ENCODE results near the gene SLC12A4.
"Not testable (repeated sequence)": the region's sequence is repeated elsewhere in the genome, so short reads cannot be mapped to it uniquely, and the experiment has no call there.

SLC12A4 gene

GRCh38 chr16:67989322-67990017, 21.0 kb upstream of the SLC12A4 start:
- in situ Hi-C loops (cut with MboI; ENCODE audit: low pct_unique_long_range_greater_than_20kb, low sequenced_read_pairs), result no loop called here
- no peak for DNase-seq

- in situ Hi-C loops (cut with MboI; ENCODE audit: low pct_unique_long_range_greater_than_20kb, low sequenced_read_pairs), result no loop called here
- no peak for DNase-seq
Observed at GRCh38 chr16:67988675-67989074, 20.2 kb upstream of the SLC12A4 start.

GRCh38 chr16:67987460-67988160, 19.2 kb upstream of the SLC12A4 start:
- in situ Hi-C loops (cut with MboI; ENCODE audit: low pct_unique_long_range_greater_than_20kb, low sequenced_read_pairs), result no loop called here
- DNase-seq, result no peak

- no peak for DNase-seq
- in situ Hi-C loops (cut with MboI; ENCODE audit: low pct_unique_long_range_greater_than_20kb, low sequenced_read_pairs), result no loop called here
Observed at GRCh38 chr16:67986949-67987348, 18.5 kb upstream of the SLC12A4 start.

GRCh38 chr16:67982011-67982696, 13.7 kb upstream of the SLC12A4 start:
- in situ Hi-C loops (cut with MboI; ENCODE audit: low pct_unique_long_range_greater_than_20kb, low sequenced_read_pairs), result no loop called here
- DNase-seq, result no peak

- DNase-seq, result no peak
- in situ Hi-C loops (cut with MboI; ENCODE audit: low pct_unique_long_range_greater_than_20kb, low sequenced_read_pairs), result no loop called here
Observed at GRCh38 chr16:67979955-67980678, 11.7 kb upstream of the SLC12A4 start, which contains the start of gene DPEP3. DPEP3 (minus strand) TSS chr16:67980499; CDS start chr16:67980380, 119 bp downstream.

GRCh38 chr16:67977469-67978227, 9.2 kb upstream of the SLC12A4 start:
- in situ Hi-C loops (cut with MboI; ENCODE audit: low pct_unique_long_range_greater_than_20kb, low sequenced_read_pairs), result no loop called here
- DNase-seq, result no peak

- in situ Hi-C loops (cut with MboI; ENCODE audit: low pct_unique_long_range_greater_than_20kb, low sequenced_read_pairs), result no loop called here
- no peak for DNase-seq
Observed at GRCh38 chr16:67977005-67977404, 8.6 kb upstream of the SLC12A4 start.

GRCh38 chr16:67976205-67976604, 7.8 kb upstream of the SLC12A4 start:
- in situ Hi-C loops (cut with MboI; ENCODE audit: low pct_unique_long_range_greater_than_20kb, low sequenced_read_pairs), result no loop called here
- DNase-seq, result no peak

GRCh38 chr16:67975321-67976105, 7.1 kb upstream of the SLC12A4 start:
- no peak for DNase-seq
- in situ Hi-C loops (cut with MboI; ENCODE audit: low pct_unique_long_range_greater_than_20kb, low sequenced_read_pairs), result no loop called here

GRCh38 chr16:67972285-67972684, 3.8 kb upstream of the SLC12A4 start:
- DNase-seq; in situ Hi-C loops (cut with MboI; ENCODE audit: low pct_unique_long_range_greater_than_20kb, low sequenced_read_pairs): not testable (repeated sequence)

GRCh38 chr16:67971111-67971510, 2.7 kb upstream of the SLC12A4 start:
- in situ Hi-C loops (cut with MboI; ENCODE audit: low pct_unique_long_range_greater_than_20kb, low sequenced_read_pairs), result no loop called here
- DNase-seq, result no peak

- in situ Hi-C loops (cut with MboI; ENCODE audit: low pct_unique_long_range_greater_than_20kb, low sequenced_read_pairs), result no loop called here
Observed at GRCh38 chr16:67969254-67970039, 1.0 kb upstream of the SLC12A4 start.

GRCh38 chr16:67967958-67968399, 458 bp downstream of the SLC12A4 start:
- peak; percentile 46 for DNase-seq
- in situ Hi-C loops (cut with MboI; ENCODE audit: low pct_unique_long_range_greater_than_20kb, low sequenced_read_pairs), result no loop called here

More at GRCh38 chr16:67969254-67970039, 1.0 kb upstream of the SLC12A4 start:
- DNase-seq, result no peak

GRCh38 chr16:67967183-67967957, 1.1 kb downstream of the SLC12A4 start:
- peak; percentile 13 for DNase-seq
- in situ Hi-C loops (cut with MboI; ENCODE audit: low pct_unique_long_range_greater_than_20kb, low sequenced_read_pairs), result no loop called here

GRCh38 chr16:67966549-67967182, 1.8 kb downstream of the SLC12A4 start:
- in situ Hi-C loops (cut with MboI; ENCODE audit: low pct_unique_long_range_greater_than_20kb, low sequenced_read_pairs), result no loop called here
- peak; percentile 69 for DNase-seq

All from KBM-7 (cell line).